ENCODE measurements around the gene CWC25. TPM values are rescaled to one million over a fixed set of nuclear protein-coding genes. Genes with fewer than 3 reads are reported as not detected.

CWC25 gene
- total RNA-seq, 1 experiment from 2014 or later = 12.3 TPM

- H3K4me1 ChIP-seq = no peaks in the 10 kb centered on the region
- no peak overlapping the region for H3K4me3 ChIP-seq
- no peak overlapping the region for H3K27ac ChIP-seq
- DNase-seq = no peak
- H3K36me3 ChIP-seq = peaks cover 59% of the 10 kb centered on the region
- H3K9me3 ChIP-seq (replicated peaks) = no peaks in the 10 kb centered on the region
- H3K27me3 ChIP-seq = no peaks in the 10 kb centered on the region
Measured at GRCh38 chr17:38779965-38780752, 45.0 kb downstream of the CWC25 start.

GRCh38 chr17:38777641-38778250 is 47.4 kb downstream of the CWC25 start:
- Histone ChIP-seq H3K27me3 (no peaks in the 10 kb centered on the region), H3K4me1 (no peaks in the 10 kb centered on the region), H3K36me3 (peaks cover 69% of the 10 kb centered on the region), H3K9me3 (replicated peaks) (no peaks in the 10 kb centered on the region), H3K4me3 (no peak overlapping the region), H3K27ac (no peak overlapping the region)
- DNase-seq = no peak

GRCh38 chr17:38773258-38773657 is 51.9 kb downstream of the CWC25 start:
- no peak for DNase-seq
- Histone ChIP-seq H3K4me3 (no peak overlapping the region), H3K27ac (no peak overlapping the region), H3K4me1 (no peaks in the 10 kb centered on the region), H3K36me3 (peaks cover 66% of the 10 kb centered on the region), H3K9me3 (replicated peaks) (no peaks in the 10 kb centered on the region), H3K27me3 (no peaks in the 10 kb centered on the region)

- H3K27me3 ChIP-seq = no peaks in the 10 kb centered on the region
- no peak overlapping the region for H3K27ac ChIP-seq
- H3K4me3 ChIP-seq = no peak overlapping the region
- DNase-seq = no peak
- peaks cover 50% of the 10 kb centered on the region for H3K36me3 ChIP-seq
- no peaks in the 10 kb centered on the region for H3K4me1 ChIP-seq
- no peaks in the 10 kb centered on the region for H3K9me3 ChIP-seq (replicated peaks)
Measured at GRCh38 chr17:38768417-38768816, 56.7 kb downstream of the CWC25 start.

GRCh38 chr17:38766341-38766740 is 58.8 kb downstream of the CWC25 start:
- DNase-seq = no peak
- Histone ChIP-seq H3K27me3 (no peaks in the 10 kb centered on the region), H3K9me3 (replicated peaks) (no peaks in the 10 kb centered on the region), H3K4me1 (peaks cover 13% of the 10 kb centered on the region), H3K27ac (no peak overlapping the region), H3K36me3 (peaks cover 57% of the 10 kb centered on the region), H3K4me3 (no peak overlapping the region)

- Histone ChIP-seq H3K4me3 (no peak overlapping the region), H3K27ac (peak overlapping the region; percentile 54), H3K36me3 (peaks cover 63% of the 10 kb centered on the region), H3K9me3 (replicated peaks) (no peaks in the 10 kb centered on the region), H3K27me3 (no peaks in the 10 kb centered on the region), H3K4me1 (peaks cover 13% of the 10 kb centered on the region)
- peak; percentile 28 to 62 for DNase-seq
Measured at GRCh38 chr17:38762231-38762630, 62.9 kb downstream of the CWC25 start.

- Histone ChIP-seq H3K4me3 (no peak overlapping the region), H3K27ac (peak overlapping the region; percentile 54), H3K4me1 (peaks cover 13% of the 10 kb centered on the region), H3K9me3 (replicated peaks) (no peaks in the 10 kb centered on the region), H3K27me3 (no peaks in the 10 kb centered on the region), H3K36me3 (peaks cover 64% of the 10 kb centered on the region)
- DNase-seq = peak; percentile 61 to 71
Measured at GRCh38 chr17:38761612-38762011, 63.5 kb downstream of the CWC25 start.

- no peaks in the 10 kb centered on the region for H3K9me3 ChIP-seq (replicated peaks)
- H3K27ac ChIP-seq = peak overlapping the region; percentile 83; the same call in 1 of the 2 replicates
- H3K4me3 ChIP-seq = peak overlapping the region; percentile 72
- peaks cover 19% of the 10 kb centered on the region for H3K36me3 ChIP-seq
- no peaks in the 10 kb centered on the region for H3K27me3 ChIP-seq
- peaks cover 12% of the 10 kb centered on the region for H3K4me1 ChIP-seq
- DNase-seq = no peak
Measured at GRCh38 chr17:38753071-38753506, 72.0 kb downstream of the CWC25 start.

- Histone ChIP-seq H3K27ac (peak within 1 kb of the TSS; percentile 83), H3K4me3 (peak within 1 kb of the TSS; percentile 72), H3K4me1 (peaks cover 12% of the 10 kb centered on the region), H3K9me3 (replicated peaks) (no peaks in the 10 kb centered on the region), H3K36me3 (peaks cover 13% of the 10 kb centered on the region), H3K27me3 (no peaks in the 10 kb centered on the region)
- DNase-seq = peak; percentile 98 to 99
Measured at GRCh38 chr17:38752308-38753070, 72.6 kb downstream of the CWC25 start, which contains the start of gene PSMB3. TSS of gene PSMB3 (plus strand) at chr17:38752741. CDS start at chr17:38752827, 86 bp downstream.

GRCh38 chr17:38751808-38752307 is 73.3 kb downstream of the CWC25 start:
- no peaks in the 10 kb centered on the region for H3K9me3 ChIP-seq (replicated peaks)
- DNase-seq = peak; percentile 78 to 89
- H3K4me1 ChIP-seq = peaks cover 12% of the 10 kb centered on the region
- peak overlapping the region; percentile 83 for H3K27ac ChIP-seq
- H3K36me3 ChIP-seq = peaks cover 8% of the 10 kb centered on the region; the same call in 1 of the 2 replicates
- H3K27me3 ChIP-seq = no peaks in the 10 kb centered on the region
- peak overlapping the region; percentile 72 for H3K4me3 ChIP-seq

GRCh38 chr17:38751144-38751807 is 73.8 kb downstream of the CWC25 start:
- peak in 1 of 2 experiments; percentile 35 for DNase-seq
- Histone ChIP-seq H3K36me3 (peaks cover 8% of the 10 kb centered on the region; the same call in 1 of the 2 replicates), H3K4me1 (peaks cover 17% of the 10 kb centered on the region), H3K27ac (no peak overlapping the region; the same call in 1 of the 2 replicates), H3K27me3 (no peaks in the 10 kb centered on the region), H3K4me3 (peak overlapping the region; percentile 72), H3K9me3 (replicated peaks) (no peaks in the 10 kb centered on the region)

Data from SJCRH30 (cell line).